ENCODE data around the gene RCOR2. TPM values are rescaled to one million over a fixed set of nuclear protein-coding genes. Genes with fewer than 3 reads are reported as not detected.
A peak's percentile ranks its signal among the peaks of the same experiment; 100 is the strongest.
"Not testable (repeated sequence)": the region's sequence is repeated elsewhere in the genome, so short reads cannot be mapped to it uniquely, and the experiment has no call there.

The RCOR2 gene
- total RNA-seq, result 1 to 10 TPM; 3.0 to 8.9 TPM
- polyA plus RNA-seq (ENCODE audit: insufficient read length in 2 of 2), result 10 to 100 TPM; 23.7 to 23.9 TPM
- long read RNA-seq, donor 1, partial matches to known transcripts, result 0 of 1 reads
- long read RNA-seq, donor 1, other reads (novel, unspliced or antisense), result 0 of 1 reads
- long read RNA-seq, donor 2, partial matches to known transcripts, result 0 of 1 reads
- long read RNA-seq, donor 2, other reads (novel, unspliced or antisense), result 0 of 1 reads
- long read RNA-seq, donor 3, result 0 reads
- long read RNA-seq, donor 4, partial matches to known transcripts, result 0 of 2 reads
- long read RNA-seq, donor 4, other reads (novel, unspliced or antisense), result 0 of 2 reads

DNA sequence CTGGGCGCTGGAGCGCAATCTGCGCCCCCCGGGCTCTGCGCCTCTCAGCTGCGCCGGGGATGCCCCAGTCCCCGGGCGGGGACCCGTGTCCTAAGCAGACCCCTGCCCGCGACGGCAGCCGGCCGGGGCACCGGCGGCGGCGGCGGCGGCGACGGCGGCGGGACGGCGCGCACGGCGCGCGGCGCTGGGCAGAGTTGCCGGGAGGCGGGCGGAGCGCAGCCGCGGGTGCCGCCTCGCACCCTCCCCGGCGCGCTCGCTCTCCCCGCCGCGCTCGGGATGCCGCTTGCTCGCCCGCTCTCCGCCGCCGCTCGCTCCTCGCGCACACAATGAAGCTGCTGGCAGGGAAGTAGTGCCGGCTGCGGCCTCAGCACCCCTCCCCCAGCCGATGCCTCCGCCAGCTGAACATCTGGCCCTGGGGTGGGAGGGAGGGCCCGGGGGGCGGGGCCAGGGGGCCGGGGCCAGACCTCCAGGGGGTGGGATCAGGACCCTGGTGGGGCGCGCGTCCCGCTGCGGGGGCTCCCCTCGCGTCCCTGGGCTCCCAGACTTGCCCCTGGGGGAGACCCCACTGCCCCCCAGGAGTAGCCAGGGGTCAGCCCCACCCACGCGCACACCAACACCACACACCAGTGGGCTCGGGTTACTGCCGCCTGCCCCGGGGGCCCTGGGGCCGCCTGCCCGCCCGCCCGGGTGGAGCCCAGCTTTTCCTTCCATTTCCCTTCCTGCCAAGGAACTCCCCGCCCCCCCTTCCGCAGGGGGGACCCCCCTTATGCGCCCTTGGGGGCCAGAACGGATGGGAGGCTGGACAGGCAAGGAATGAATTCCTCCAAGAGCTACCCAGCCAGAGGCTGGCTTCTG is at the start of gene RCOR2:
TSS of gene RCOR2 (minus strand) at position 328 of the 855 bp plus-strand sequence. CDS start 708 bp downstream, outside the sequence.
- Histone ChIP-seq H3K36me3 (ENCODE audit: control insufficient read depth, insufficient read depth, low read length) (peaks cover 31% of the 10 kb centered on the region), H3K4me1 (ENCODE audit: control insufficient read depth, insufficient read depth, low read length) (peaks cover 72% of the 10 kb centered on the region), H3K27ac (ENCODE audit: low read depth, low read length) (peak within 1 kb of the TSS; percentile 86), H3K9me3 (ENCODE audit: control insufficient read depth, insufficient read depth, low read length) (no peaks in the 10 kb centered on the region), H3K4me3 (ENCODE audit: low read depth, low read length) (peak within 1 kb of the TSS; percentile 57), H3K27me3 (ENCODE audit: control insufficient read depth, insufficient read depth, low read length) (no peaks in the 10 kb centered on the region)
- WGBS (ENCODE audit: insufficient coverage), result under 1% methylated on average over 67 of the region's 85 CpGs
- DNase-seq (ENCODE audit: low read depth in 4 of 6, low spot score in 6 of 6), result peak in 3 of 6 donors; percentile 77 to 97 (median 95)

DNA sequence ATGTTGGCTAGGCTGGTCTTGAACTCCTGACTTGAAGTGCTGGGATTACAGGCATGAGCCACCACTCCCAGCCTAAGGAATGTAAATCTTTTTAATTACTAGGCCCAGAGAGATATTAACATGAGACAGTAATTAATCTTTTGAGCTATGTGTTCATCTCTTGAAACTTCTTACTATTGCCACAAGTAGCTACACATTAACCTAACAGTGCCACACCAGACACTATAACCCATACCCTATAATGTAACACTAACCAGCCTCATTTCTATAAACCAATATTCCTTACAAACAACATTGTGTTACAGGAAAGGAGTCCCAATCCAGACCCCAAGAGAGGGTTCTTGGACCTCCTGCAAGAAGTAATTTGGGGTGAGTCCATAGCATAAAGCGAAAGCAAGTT is 49.5 kb upstream of the RCOR2 start:
- peaks cover 5% of the 10 kb centered on the region for H3K4me1 ChIP-seq (ENCODE audit: control insufficient read depth, insufficient read depth, low read length)
- H3K36me3 ChIP-seq (ENCODE audit: control insufficient read depth, insufficient read depth, low read length), result peaks cover under 1% of the 10 kb centered on the region
- no peaks in the 10 kb centered on the region for H3K9me3 ChIP-seq (ENCODE audit: control insufficient read depth, insufficient read depth, low read length)
- no peak for DNase-seq (ENCODE audit: low read depth in 4 of 6, low spot score in 6 of 6)
- 100% methylated on average over 1 of the region's 1 CpG for WGBS (ENCODE audit: insufficient coverage)
- H3K27me3 ChIP-seq (ENCODE audit: control insufficient read depth, insufficient read depth, low read length), result no peaks in the 10 kb centered on the region
- no peak overlapping the region for H3K27ac ChIP-seq (ENCODE audit: low read depth, low read length)
- H3K4me3 ChIP-seq (ENCODE audit: low read depth, low read length), result no peak overlapping the region

DNA sequence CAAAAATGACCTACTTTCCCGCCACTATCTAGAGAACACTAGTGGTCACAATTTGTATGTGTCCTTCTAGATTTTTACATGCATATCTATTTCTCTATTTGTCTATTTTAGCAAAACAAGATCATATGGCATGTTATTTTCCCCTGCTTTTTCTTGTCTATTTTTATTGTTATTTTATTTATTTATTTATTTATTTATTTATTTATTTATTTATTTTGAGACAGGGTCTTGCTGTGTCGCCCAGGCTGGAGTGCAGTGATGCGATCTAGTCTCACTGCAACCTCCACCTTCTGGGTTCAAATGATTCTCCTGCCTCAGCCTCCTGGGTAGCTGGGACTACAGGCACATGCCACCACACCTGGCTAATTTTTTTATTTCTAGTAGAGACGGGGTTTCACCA is 46.9 kb upstream of the RCOR2 start:
- not testable (repeated sequence) for H3K4me1 ChIP-seq (ENCODE audit: control insufficient read depth, insufficient read depth, low read length); H3K9me3 ChIP-seq (ENCODE audit: control insufficient read depth, insufficient read depth, low read length); H3K27me3 ChIP-seq (ENCODE audit: control insufficient read depth, insufficient read depth, low read length); DNase-seq (ENCODE audit: low read depth in 4 of 6, low spot score in 6 of 6); H3K4me3 ChIP-seq (ENCODE audit: low read depth, low read length); H3K27ac ChIP-seq (ENCODE audit: low read depth, low read length)
- peaks cover 13% of the 10 kb centered on the region for H3K36me3 ChIP-seq (ENCODE audit: control insufficient read depth, insufficient read depth, low read length)
- 100% methylated on average over 3 of the region's 4 CpGs for WGBS (ENCODE audit: insufficient coverage)

DNA sequence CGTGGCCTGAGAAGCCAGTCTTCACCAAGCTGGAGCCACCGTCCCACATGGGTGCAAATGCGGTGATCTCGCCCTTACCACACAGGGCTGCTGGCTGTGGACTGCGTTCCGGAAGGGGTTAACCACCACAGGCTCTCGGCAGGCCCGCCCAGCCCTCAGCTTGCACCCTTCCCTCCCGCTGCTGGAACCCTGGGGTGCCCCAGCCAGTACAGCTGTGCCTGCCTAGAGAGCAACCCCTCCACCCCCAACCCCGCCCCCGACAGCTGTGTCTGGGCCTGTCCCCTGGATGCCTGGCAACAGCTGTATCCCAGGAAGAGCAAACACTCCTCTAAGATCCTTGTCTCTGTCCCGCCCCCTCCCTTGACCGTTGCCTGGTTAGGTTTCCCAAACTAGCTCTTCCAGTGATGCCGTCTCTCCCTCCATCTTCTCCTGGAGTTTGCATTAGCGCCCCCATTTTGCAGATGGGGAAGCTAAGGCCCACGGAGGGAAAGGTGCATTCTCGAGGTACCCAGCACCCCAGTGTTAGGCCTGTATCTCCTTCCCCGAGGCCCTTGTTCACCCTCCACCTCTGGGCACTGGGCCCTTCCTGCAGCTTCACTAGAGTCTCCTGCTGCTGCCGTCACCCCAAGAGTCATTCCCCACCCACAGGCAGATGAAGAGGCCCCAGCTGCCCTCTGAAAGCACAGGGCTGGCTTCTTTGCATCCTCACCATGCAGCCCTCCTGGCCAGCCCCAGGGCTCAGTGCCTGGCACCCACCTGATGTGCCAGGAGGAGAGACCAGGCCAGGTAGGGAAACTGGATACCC is 44.8 kb upstream of the RCOR2 start:
- Histone ChIP-seq H3K36me3 (ENCODE audit: control insufficient read depth, insufficient read depth, low read length) (peaks cover 30% of the 10 kb centered on the region), H3K9me3 (ENCODE audit: control insufficient read depth, insufficient read depth, low read length) (no peaks in the 10 kb centered on the region), H3K27ac (ENCODE audit: low read depth, low read length) (no peak overlapping the region), H3K4me1 (ENCODE audit: control insufficient read depth, insufficient read depth, low read length) (peaks cover 5% of the 10 kb centered on the region), H3K27me3 (ENCODE audit: control insufficient read depth, insufficient read depth, low read length) (no peaks in the 10 kb centered on the region), H3K4me3 (ENCODE audit: low read depth, low read length) (no peak overlapping the region)
- DNase-seq (ENCODE audit: low read depth in 4 of 6, low spot score in 6 of 6), result peak in 1 of 6 donors; percentile 35
- 53% methylated on average over 19 of the region's 19 CpGs for WGBS (ENCODE audit: insufficient coverage)

DNA sequence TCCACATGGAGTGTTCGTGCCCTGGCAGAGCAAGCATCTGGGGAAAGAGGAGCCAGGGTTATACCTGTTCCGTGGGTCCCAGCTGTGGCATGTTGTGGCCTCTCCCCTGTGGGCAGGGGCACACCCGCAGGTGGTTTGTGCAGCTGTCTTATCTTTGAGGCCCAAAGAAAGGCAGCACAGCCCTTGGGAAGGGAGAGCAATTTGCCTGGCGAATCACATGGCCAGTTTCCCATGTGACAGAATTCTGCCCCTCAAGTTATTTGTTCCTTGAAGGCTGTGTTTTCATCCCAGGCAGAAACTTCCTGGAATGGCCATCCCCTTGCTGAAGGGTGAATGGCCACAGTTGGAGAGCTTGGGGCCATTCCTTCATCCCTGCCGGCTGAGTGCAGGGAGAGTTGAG is 41.0 kb upstream of the RCOR2 start:
- 85% methylated on average over 4 of the region's 5 CpGs for WGBS (ENCODE audit: insufficient coverage)
- no peaks in the 10 kb centered on the region for H3K9me3 ChIP-seq (ENCODE audit: control insufficient read depth, insufficient read depth, low read length)
- H3K4me1 ChIP-seq (ENCODE audit: control insufficient read depth, insufficient read depth, low read length), result peaks cover 5% of the 10 kb centered on the region
- no peak for DNase-seq (ENCODE audit: low read depth in 4 of 6, low spot score in 6 of 6)
- H3K36me3 ChIP-seq (ENCODE audit: control insufficient read depth, insufficient read depth, low read length), result peaks cover 63% of the 10 kb centered on the region
- no peak overlapping the region for H3K27ac ChIP-seq (ENCODE audit: low read depth, low read length)
- H3K27me3 ChIP-seq (ENCODE audit: control insufficient read depth, insufficient read depth, low read length), result no peaks in the 10 kb centered on the region
- H3K4me3 ChIP-seq (ENCODE audit: low read depth, low read length), result no peak overlapping the region

DNA sequence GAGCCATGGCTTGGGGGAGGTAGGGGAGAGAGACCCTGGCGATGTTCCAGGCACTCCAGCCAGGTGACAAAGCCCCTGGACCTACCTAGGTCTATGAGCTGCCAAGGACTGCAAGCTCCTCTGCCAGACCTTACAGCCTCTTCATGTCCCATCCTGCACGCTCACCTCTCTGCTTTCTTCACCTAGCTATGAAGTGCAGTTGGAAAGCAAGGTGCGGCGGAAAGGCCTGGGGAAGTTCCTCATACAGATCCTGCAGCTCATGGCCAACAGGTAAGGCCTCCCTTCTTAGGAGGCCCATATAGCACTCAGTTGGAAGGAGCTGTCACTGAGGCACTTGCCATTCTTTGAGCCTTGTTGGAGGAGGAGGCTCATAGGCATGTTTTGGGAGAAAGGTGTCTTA is 35.6 kb upstream of the RCOR2 start:
- no peaks in the 10 kb centered on the region for H3K27me3 ChIP-seq (ENCODE audit: control insufficient read depth, insufficient read depth, low read length)
- DNase-seq (ENCODE audit: low read depth in 4 of 6, low spot score in 6 of 6), result no peak
- H3K4me1 ChIP-seq (ENCODE audit: control insufficient read depth, insufficient read depth, low read length), result no peaks in the 10 kb centered on the region
- no peak overlapping the region for H3K4me3 ChIP-seq (ENCODE audit: low read depth, low read length)
- H3K9me3 ChIP-seq (ENCODE audit: control insufficient read depth, insufficient read depth, low read length), result no peaks in the 10 kb centered on the region
- no peak overlapping the region for H3K27ac ChIP-seq (ENCODE audit: low read depth, low read length)
- WGBS (ENCODE audit: insufficient coverage), result no CpG with 5 or more reads among the region's 4 CpGs
- peaks cover 69% of the 10 kb centered on the region for H3K36me3 ChIP-seq (ENCODE audit: control insufficient read depth, insufficient read depth, low read length)

DNA sequence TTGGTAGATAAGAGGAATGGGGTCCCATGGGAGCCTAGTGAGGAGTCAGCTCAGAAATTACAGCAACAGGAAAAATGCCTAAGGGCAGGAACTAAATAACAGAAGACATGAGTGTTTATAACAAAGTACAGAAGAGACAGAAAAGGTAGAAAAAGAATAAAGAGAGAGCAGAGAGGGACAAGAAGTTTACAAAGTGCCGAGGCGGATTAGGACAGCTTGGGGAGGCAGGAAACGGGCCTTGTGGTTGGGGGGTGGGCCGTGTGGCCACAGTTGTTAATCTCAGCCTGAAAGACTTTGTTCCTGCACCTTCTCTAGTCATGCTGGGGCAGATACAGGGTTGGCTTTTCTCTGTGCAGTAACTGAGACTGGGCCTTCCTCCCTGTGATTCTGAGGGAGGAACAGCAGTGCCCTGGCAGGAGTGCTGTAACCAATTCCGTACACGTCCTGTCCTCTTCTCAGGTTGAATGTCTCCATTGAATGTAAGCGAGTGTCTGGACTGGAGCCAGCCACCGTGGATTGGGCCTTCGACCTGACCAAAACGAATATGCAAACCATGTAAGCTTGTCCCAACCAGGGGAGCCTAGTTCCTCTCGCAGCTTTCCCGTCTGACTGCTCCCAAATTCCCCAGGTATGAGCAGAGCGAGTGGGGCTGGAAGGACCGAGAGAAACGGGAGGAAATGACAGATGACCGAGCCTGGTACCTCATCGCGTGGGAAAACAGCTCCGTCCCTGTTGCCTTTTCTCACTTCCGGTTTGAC is 35.0 kb upstream of the RCOR2 start:
- Histone ChIP-seq H3K27ac (ENCODE audit: low read depth, low read length) (no peak overlapping the region), H3K36me3 (ENCODE audit: control insufficient read depth, insufficient read depth, low read length) (peaks cover 69% of the 10 kb centered on the region), H3K4me1 (ENCODE audit: control insufficient read depth, insufficient read depth, low read length) (no peaks in the 10 kb centered on the region), H3K9me3 (ENCODE audit: control insufficient read depth, insufficient read depth, low read length) (no peaks in the 10 kb centered on the region), H3K4me3 (ENCODE audit: low read depth, low read length) (no peak overlapping the region), H3K27me3 (ENCODE audit: control insufficient read depth, insufficient read depth, low read length) (no peaks in the 10 kb centered on the region)
- 79% methylated on average over 20 of the region's 20 CpGs for WGBS (ENCODE audit: insufficient coverage)
- no peak for DNase-seq (ENCODE audit: low read depth in 4 of 6, low spot score in 6 of 6)

DNA sequence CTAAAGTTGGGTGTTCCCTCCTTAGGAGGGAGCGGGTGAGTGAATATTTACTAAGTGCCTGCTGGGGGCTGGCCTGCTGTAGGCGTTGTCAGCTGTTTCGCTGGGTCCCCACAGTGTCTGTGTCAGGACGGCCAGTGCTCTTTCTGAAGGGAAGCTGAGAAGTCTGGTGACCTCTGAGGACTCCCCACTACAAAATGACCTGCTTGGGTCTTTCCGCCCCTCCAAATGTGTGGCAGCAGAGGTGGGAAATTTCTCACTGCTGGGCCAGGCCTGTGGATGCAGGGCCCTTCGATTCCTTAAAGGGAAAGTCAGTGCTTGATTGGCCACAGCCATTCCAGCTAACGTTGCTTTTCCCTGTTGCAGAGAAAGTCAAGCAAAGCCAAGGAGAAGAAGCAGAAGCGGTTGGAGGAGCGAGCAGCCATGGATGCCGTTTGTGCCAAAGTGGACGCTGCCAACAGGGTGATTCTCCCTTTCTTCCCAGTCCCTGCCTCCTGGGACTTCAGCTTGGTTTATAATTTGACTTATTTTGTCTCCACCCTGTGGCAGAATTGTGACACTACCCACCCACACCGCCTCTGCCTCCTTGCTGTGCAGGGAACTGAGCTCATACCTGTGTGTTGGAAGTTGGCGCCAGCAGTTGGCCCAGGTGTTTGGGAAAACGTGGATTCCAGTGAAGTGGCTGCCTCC is 28.7 kb upstream of the RCOR2 start:
- Histone ChIP-seq H3K27ac (ENCODE audit: low read depth, low read length) (peak overlapping the region; percentile 33), H3K4me3 (ENCODE audit: low read depth, low read length) (no peak overlapping the region)
- 21% methylated on average over 11 of the region's 14 CpGs for WGBS (ENCODE audit: insufficient coverage)

More for the DNA sequence above, 28.7 kb upstream of the RCOR2 start:
- Histone ChIP-seq H3K27me3 (ENCODE audit: control insufficient read depth, insufficient read depth, low read length) (no peaks in the 10 kb centered on the region), H3K36me3 (ENCODE audit: control insufficient read depth, insufficient read depth, low read length) (peaks cover 38% of the 10 kb centered on the region), H3K9me3 (ENCODE audit: control insufficient read depth, insufficient read depth, low read length) (no peaks in the 10 kb centered on the region), H3K4me1 (ENCODE audit: control insufficient read depth, insufficient read depth, low read length) (peaks cover 29% of the 10 kb centered on the region)
- peak; percentile 61 to 94 (median 64) for DNase-seq (ENCODE audit: low read depth in 4 of 6, low spot score in 6 of 6)

All from spinal cord (tissue), 10 donors.